K562 (cell line): ENCODE measurements around the gene DOK3. TPM values are rescaled to one million over a fixed set of nuclear protein-coding genes. Genes with fewer than 3 reads are reported as not detected.

Experiments used
- BRCA1 ChIP-seq, 2 experiments: fragments of 450-650 bp in 1 of 2; sonication (generic) in 1 of 2; formaldehyde crosslinking in 1 of 2; IDR thresholded peaks; 2 replicates each; pipeline versions ENCODE4 v1.5.0 to v1.6.1; 2017 to 2020; ENCODE audit warnings: mild to moderate bottlenecking in 1 of 2, missing genetic modification reagents in 1 of 2
- BRF1 ChIP-seq: IDR thresholded peaks from 3 replicates; pipeline ENCODE4 v1.6.1; 2011; ENCODE audit warnings: borderline replicate concordance, mild to moderate bottlenecking; ENCODE audit not compliant: insufficient read length; ENCODE audit errors: extremely low read depth
- CXXC5 ChIP-seq: fragments of 250-450 bp; sonication (Bioruptor Pico); IDR thresholded peaks from 2 replicates; pipeline ENCODE4 v1.8.0; 2022; ENCODE audit warnings: inconsistent platforms, mild to moderate bottlenecking, moderate library complexity
- ELF4 ChIP-seq: fragments of 450-650 bp; formaldehyde crosslinking; IDR thresholded peaks from 2 replicates; pipeline ENCODE4 v1.4.0; 2022; ENCODE audit warnings: missing genetic modification characterization
- GATAD2A ChIP-seq: fragments of 450-650 bp; IDR thresholded peaks from 2 replicates; pipeline ENCODE4 v1.6.1; 2017
- HNRNPUL1 ChIP-seq: fragments of 200-400 bp; formaldehyde crosslinking; IDR thresholded peaks from 2 replicates; pipeline ENCODE4 v1.6.1; 2017; ENCODE audit warnings: low read length
- MAZ ChIP-seq, 2 experiments: fragments of 450-650 bp in 1 of 2; sonication (generic) in 1 of 2; formaldehyde crosslinking; IDR thresholded peaks in 1 of 2; conservative IDR thresholded peaks in 1 of 2; 2 replicates each; pipeline versions ENCODE4 v1.4.0 to v1.5.0; 2020; ENCODE audit warnings: mild to moderate bottlenecking in 1 of 2, missing genetic modification reagents in 1 of 2
- MBD2 ChIP-seq: sonication (generic); IDR thresholded peaks from 2 replicates; pipeline ENCODE4 v1.6.1; 2016; ENCODE audit warnings: low read depth, borderline replicate concordance
- MCM7 ChIP-seq, 2 experiments: fragments of 450-650 bp; IDR thresholded peaks; 2 replicates each; pipeline ENCODE4 v1.6.1; 2016 to 2018
- NCOR1 ChIP-seq: fragments of 450-650 bp; IDR thresholded peaks from 2 replicates; pipeline ENCODE4 v1.6.1; 2016; ENCODE audit warnings: mild to moderate bottlenecking, moderate library complexity
- SREBF2 ChIP-seq: sonication (generic); formaldehyde crosslinking; IDR thresholded peaks from 2 replicates; pipeline ENCODE4 v1.4.0; 2020; ENCODE audit warnings: mild to moderate bottlenecking, missing genetic modification reagents
- TGIF2 ChIP-seq: sonication (generic); formaldehyde crosslinking; IDR thresholded peaks from 2 replicates; pipeline ENCODE4 v1.8.1; 2022; ENCODE audit warnings: mild to moderate bottlenecking, missing genetic modification reagents, moderate library complexity
- XRCC5 ChIP-seq: fragments of 200-400 bp; formaldehyde crosslinking; IDR thresholded peaks from 2 replicates; pipeline ENCODE4 v1.6.1; 2017; ENCODE audit warnings: low read depth, mild to moderate bottlenecking, low read length
- ZBED1 ChIP-seq: IDR thresholded peaks from 2 replicates; pipeline ENCODE4 v1.6.1; 2014
- ZC3H11A ChIP-seq: IDR thresholded peaks from 2 replicates; pipeline ENCODE4 v1.6.1; 2012; ENCODE audit warnings: low read depth, low read length, improper control_type of control experiment
- ZFP36 ChIP-seq: fragments of 150-350 bp; IDR thresholded peaks from 2 replicates; pipeline ENCODE4 v1.6.1; 2018; ENCODE audit warnings: low read length, low read depth; ENCODE audit not compliant: partially characterized antibody
- ZNF121 ChIP-seq: sonication (generic); formaldehyde crosslinking; conservative IDR thresholded peaks from 2 replicates; pipeline ENCODE4 v1.8.0; 2022; ENCODE audit warnings: missing genetic modification reagents
- ZNF239 ChIP-seq: fragments of 250-450 bp; sonication (Bioruptor Pico); IDR thresholded peaks from 2 replicates; pipeline ENCODE4 v1.4.0; 2020; ENCODE audit warnings: mild to moderate bottlenecking
- polyA plus RNA-seq, 8 experiments: library from polyadenylated mRNA; depleted of rRNA in 4 of 8; stranded (reverse) in 5 of 8; unstranded in 3 of 8; fragments of >200 nt; fragmentation: Nextera tagmentation in 2 of 8; fragmentation: Illumina TruSeq in 1 of 8; extraction: Ambion mirVana in 2 of 8; extraction: Trizol in 1 of 8; gene quantifications; 2 replicates each; pipeline versions ENCODE4 v1.2.1 to v1.2.3, GENCODE V29; 2011 to 2014; ENCODE audit warnings: inconsistent platforms in 1 of 8, missing spikeins in 1 of 8
- total RNA-seq, 7 experiments: library from RNA; depleted of rRNA in 6 of 7; stranded (reverse); fragments of >200 nt in 6 of 7; fragmentation: Illumina TruSeq in 2 of 7; extraction: Trizol in 2 of 7; gene quantifications; 2 replicates each; pipeline versions ENCODE4 v1.2.1 to v1.2.3, GENCODE V29; 2011 to 2021; ENCODE audit warnings: low replicate concordance in 1 of 7
- TF ChIP-seq, protein P1 (sequence below): fragments of 250-450 bp; sonication (Bioruptor Pico); IDR thresholded peaks from 2 replicates; pipeline ENCODE4 v1.4.0; 2020; ENCODE audit warnings: mild to moderate bottlenecking, moderate library complexity
- TF ChIP-seq, protein P2 (sequence below): sonication (generic); formaldehyde crosslinking; IDR thresholded peaks from 2 replicates; pipeline ENCODE4 v1.8.1; 2023; ENCODE audit warnings: mild to moderate bottlenecking, missing genetic modification reagents
- TF ChIP-seq, protein P3 (sequence below): fragments of 150-350 bp; IDR thresholded peaks from 2 replicates; pipeline ENCODE4 v1.6.1; 2014; ENCODE audit warnings: low read depth, mild to moderate bottlenecking, low read length, borderline replicate concordance

The DOK3 gene
- total and polyA plus RNA-seq, 9 of the 15 experiments (the other 6 are each of a cell fraction or from before 2014, with no cell fraction given): 1.3 to 23.0 (median 8.0) TPM

DNA sequence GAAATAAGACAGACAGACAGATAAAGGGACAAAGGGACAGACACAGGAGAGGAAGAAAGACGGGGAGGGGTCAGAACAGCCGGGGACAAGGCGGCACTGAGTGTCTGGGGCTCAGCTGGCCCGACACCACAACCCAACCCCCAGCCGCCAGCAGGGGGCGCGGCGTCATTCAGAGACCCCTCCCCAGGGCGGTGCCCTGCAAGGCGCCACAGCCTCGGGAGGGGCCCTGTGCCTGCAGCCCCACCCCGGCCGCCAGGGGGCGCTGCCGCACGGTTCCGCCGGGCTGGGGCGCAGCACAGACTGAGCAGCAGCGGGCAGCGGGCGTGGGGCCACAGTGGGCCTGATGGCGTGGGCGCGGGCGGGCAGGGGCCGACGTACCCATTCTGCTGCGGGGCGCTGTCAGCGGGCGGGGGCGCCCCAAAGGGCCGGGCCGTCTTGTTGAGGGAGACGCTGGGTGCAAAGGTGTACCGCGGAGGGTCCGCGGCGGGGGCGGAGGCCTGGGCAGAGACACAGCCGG, 18.1 kb downstream of the DOK3 start (continued):
- TF ChIP-seq, protein P1, sequence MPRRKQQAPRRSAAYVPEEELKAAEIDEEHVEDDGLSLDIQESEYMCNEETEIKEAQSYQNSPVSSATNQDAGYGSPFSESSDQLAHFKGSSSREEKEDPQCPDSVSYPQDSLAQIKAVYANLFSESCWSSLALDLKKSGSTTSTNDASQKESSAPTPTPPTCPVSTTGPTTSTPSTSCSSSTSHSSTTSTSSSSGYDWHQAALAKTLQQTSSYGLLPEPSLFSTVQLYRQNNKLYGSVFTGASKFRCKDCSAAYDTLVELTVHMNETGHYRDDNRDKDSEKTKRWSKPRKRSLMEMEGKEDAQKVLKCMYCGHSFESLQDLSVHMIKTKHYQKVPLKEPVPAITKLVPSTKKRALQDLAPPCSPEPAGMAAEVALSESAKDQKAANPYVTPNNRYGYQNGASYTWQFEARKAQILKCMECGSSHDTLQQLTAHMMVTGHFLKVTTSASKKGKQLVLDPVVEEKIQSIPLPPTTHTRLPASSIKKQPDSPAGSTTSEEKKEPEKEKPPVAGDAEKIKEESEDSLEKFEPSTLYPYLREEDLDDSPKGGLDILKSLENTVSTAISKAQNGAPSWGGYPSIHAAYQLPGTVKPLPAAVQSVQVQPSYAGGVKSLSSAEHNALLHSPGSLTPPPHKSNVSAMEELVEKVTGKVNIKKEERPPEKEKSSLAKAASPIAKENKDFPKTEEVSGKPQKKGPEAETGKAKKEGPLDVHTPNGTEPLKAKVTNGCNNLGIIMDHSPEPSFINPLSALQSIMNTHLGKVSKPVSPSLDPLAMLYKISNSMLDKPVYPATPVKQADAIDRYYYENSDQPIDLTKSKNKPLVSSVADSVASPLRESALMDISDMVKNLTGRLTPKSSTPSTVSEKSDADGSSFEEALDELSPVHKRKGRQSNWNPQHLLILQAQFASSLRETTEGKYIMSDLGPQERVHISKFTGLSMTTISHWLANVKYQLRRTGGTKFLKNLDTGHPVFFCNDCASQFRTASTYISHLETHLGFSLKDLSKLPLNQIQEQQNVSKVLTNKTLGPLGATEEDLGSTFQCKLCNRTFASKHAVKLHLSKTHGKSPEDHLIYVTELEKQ (CRISPR knock-in tag): no peak
- TF ChIP-seq CXXC5 (CRISPR knock-in tag): peak; percentile 75
- TF ChIP-seq, protein P2, sequence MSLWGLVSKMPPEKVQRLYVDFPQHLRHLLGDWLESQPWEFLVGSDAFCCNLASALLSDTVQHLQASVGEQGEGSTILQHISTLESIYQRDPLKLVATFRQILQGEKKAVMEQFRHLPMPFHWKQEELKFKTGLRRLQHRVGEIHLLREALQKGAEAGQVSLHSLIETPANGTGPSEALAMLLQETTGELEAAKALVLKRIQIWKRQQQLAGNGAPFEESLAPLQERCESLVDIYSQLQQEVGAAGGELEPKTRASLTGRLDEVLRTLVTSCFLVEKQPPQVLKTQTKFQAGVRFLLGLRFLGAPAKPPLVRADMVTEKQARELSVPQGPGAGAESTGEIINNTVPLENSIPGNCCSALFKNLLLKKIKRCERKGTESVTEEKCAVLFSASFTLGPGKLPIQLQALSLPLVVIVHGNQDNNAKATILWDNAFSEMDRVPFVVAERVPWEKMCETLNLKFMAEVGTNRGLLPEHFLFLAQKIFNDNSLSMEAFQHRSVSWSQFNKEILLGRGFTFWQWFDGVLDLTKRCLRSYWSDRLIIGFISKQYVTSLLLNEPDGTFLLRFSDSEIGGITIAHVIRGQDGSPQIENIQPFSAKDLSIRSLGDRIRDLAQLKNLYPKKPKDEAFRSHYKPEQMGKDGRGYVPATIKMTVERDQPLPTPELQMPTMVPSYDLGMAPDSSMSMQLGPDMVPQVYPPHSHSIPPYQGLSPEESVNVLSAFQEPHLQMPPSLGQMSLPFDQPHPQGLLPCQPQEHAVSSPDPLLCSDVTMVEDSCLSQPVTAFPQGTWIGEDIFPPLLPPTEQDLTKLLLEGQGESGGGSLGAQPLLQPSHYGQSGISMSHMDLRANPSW (CRISPR knock-in tag): 0 out of 2 replicates have a peak, but pooled peaks have one; percentile 82
- TF ChIP-seq NCOR1: peak; percentile 52
- no peak for TF ChIP-seq MBD2
- peak; percentile 26; the same call in 1 of the 2 replicates for TF ChIP-seq GATAD2A
- TF ChIP-seq, protein P3, sequence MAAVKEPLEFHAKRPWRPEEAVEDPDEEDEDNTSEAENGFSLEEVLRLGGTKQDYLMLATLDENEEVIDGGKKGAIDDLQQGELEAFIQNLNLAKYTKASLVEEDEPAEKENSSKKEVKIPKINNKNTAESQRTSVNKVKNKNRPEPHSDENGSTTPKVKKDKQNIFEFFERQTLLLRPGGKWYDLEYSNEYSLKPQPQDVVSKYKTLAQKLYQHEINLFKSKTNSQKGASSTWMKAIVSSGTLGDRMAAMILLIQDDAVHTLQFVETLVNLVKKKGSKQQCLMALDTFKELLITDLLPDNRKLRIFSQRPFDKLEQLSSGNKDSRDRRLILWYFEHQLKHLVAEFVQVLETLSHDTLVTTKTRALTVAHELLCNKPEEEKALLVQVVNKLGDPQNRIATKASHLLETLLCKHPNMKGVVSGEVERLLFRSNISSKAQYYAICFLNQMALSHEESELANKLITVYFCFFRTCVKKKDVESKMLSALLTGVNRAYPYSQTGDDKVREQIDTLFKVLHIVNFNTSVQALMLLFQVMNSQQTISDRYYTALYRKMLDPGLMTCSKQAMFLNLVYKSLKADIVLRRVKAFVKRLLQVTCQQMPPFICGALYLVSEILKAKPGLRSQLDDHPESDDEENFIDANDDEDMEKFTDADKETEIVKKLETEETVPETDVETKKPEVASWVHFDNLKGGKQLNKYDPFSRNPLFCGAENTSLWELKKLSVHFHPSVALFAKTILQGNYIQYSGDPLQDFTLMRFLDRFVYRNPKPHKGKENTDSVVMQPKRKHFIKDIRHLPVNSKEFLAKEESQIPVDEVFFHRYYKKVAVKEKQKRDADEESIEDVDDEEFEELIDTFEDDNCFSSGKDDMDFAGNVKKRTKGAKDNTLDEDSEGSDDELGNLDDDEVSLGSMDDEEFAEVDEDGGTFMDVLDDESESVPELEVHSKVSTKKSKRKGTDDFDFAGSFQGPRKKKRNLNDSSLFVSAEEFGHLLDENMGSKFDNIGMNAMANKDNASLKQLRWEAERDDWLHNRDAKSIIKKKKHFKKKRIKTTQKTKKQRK: no peak
- no peak for TF ChIP-seq ELF4
- peak; percentile 30; the same call in 1 of the 2 replicates for TF ChIP-seq TGIF2 (CRISPR knock-in tag)
- no peak for TF ChIP-seq MCM7 (IDR thresholded peaks at IDR 0.05)
- TF ChIP-seq HNRNPUL1: no peak
- TF ChIP-seq SREBF2 (CRISPR knock-in tag): no peak
- TF ChIP-seq BRCA1 (IDR thresholded peaks at IDR 0.05): no peak
- TF ChIP-seq BRCA1 (CRISPR knock-in tag; IDR thresholded peaks at IDR 0.05): no peak
- 0 out of 2 replicates have a peak, but pooled peaks have one; percentile 9 for TF ChIP-seq ZNF239
- TF ChIP-seq MAZ (CRISPR knock-in tag; conservative IDR thresholded peaks at IDR 0.05 in 1 of 2, IDR thresholded peaks at IDR 0.05 in 1 of 2): peak; percentile 94 to 97
- no peak for TF ChIP-seq BRF1
- TF ChIP-seq ZBED1: no peak
- no peak for TF ChIP-seq ZFP36
- no peak for TF ChIP-seq ZNF121 (CRISPR knock-in tag)
- peak; percentile 95 for TF ChIP-seq XRCC5
- TF ChIP-seq ZC3H11A: no peak
